CD4-positive, alpha-beta T cell (primary cell): Measurements from ENCODE around the gene RALGAPA1. TPM values are rescaled to one million over a fixed set of nuclear protein-coding genes. Genes with fewer than 3 reads are reported as not detected.

Source experiments
- ATAC-seq: fragments of 200-7000 bp; cut with Tn5 transposase; one replicate; pipeline ENCODE4 v1.10.0; 2022; ENCODE audit warnings: mild to moderate bottlenecking; ENCODE audit not compliant: poor library complexity
- CTCF ChIA-PET: fragments of 350-600 bp; sonication (Branson Sonifier 250); formaldehyde crosslinking; loops from one replicate; lab custom pipeline; 2021; ENCODE audit warnings: antibody characterized with exemption, inconsistent platforms; lab: Charles Lee
- POLR2A ChIA-PET: fragments of 350-600 bp; sonication (Branson Sonifier 250); formaldehyde crosslinking; loops from one replicate; lab custom pipeline; 2021; ENCODE audit warnings: antibody characterized with exemption, inconsistent platforms; lab: Charles Lee
- DNase-seq, 14 experiments: peaks; one replicate each; pipeline ENCODE4 v3.0.0-alpha.2; 2013 to 2020; ENCODE audit warnings: mixed read lengths in 2 of 14
- H3K27ac ChIP-seq, 2 donors: one replicate each; pipeline versions ENCODE4 v1.5.1 to v1.7.0; 2013; ENCODE audit warnings: low read length in 2 of 2, low read depth in 1 of 2, mild to moderate bottlenecking in 1 of 2
- H3K27me3 ChIP-seq, 2 experiments: 1 replicate in 1 of 2; 2 replicates in 1 of 2; pipeline versions ENCODE4 v1.6.1 to v1.7.0; 2013; ENCODE audit warnings: low read length in 2 of 2, control low read depth in 1 of 2, mild to moderate bottlenecking in 1 of 2, moderate library complexity in 1 of 2; ENCODE audit not compliant: insufficient read depth in 2 of 2, control insufficient read depth in 1 of 2
- H3K36me3 ChIP-seq: one replicate; pipeline ENCODE4 v1.6.1; 2013; ENCODE audit warnings: low read length, control low read depth; ENCODE audit not compliant: insufficient read depth
- H3K4me1 ChIP-seq: one replicate; pipeline ENCODE4 v1.6.1; 2013; ENCODE audit warnings: low read length, control low read depth; ENCODE audit not compliant: insufficient read depth
- H3K4me3 ChIP-seq: one replicate; pipeline ENCODE4 v1.5.1; 2013; ENCODE audit warnings: mild to moderate bottlenecking, low read length, moderate library complexity
- H3K9me3 ChIP-seq, 2 experiments: 1 replicate in 1 of 2; 2 replicates in 1 of 2; pipeline versions ENCODE4 v1.6.1 to v1.7.0; 2013; ENCODE audit warnings: low read length in 2 of 2, mild to moderate bottlenecking in 2 of 2, control low read depth in 1 of 2, moderate library complexity in 1 of 2; ENCODE audit not compliant: control insufficient read depth in 1 of 2, insufficient read depth in 1 of 2
- H3K27ac Mint-ChIP-seq: one replicate; pipeline ENCODE4 v1.8.0; 2020; ENCODE audit warnings: mixed read lengths
- H3K27me3 Mint-ChIP-seq: one replicate; pipeline ENCODE4 v1.8.0; 2021; ENCODE audit warnings: mixed read lengths
- H3K36me3 Mint-ChIP-seq: one replicate; pipeline ENCODE4 v1.8.0; 2021; ENCODE audit warnings: low read depth, mixed read lengths
- H3K4me1 Mint-ChIP-seq: one replicate; pipeline ENCODE4 v1.8.0; 2021; ENCODE audit warnings: low read depth, mixed read lengths
- H3K4me3 Mint-ChIP-seq: one replicate; pipeline ENCODE4 v1.8.0; 2020; ENCODE audit warnings: mild to moderate bottlenecking, mixed read lengths
- H3K9me3 Mint-ChIP-seq: one replicate; pipeline ENCODE4 v1.8.0; 2020; ENCODE audit warnings: mixed read lengths
- CTCF ChIP-seq: fragments of 200-600 bp; IDR thresholded peaks from one replicate; pipeline ENCODE4 v1.8.0; 2022; ENCODE audit warnings: antibody characterized with exemption, mild to moderate bottlenecking
- intact Hi-C, 2 experiments: fragments of 100-400 bp; cut with DNase I in 1 of 2; cut with micrococcal nuclease in 1 of 2; formaldehyde crosslinking; loops; one replicate each; pipeline versions ENCODE4 v1.15.1 to v1.9.0; 2023 to 2025; cut with DNase I, micrococcal nuclease
- total RNA-seq, 174 experiments: library from RNA in 2 of 174; stranded (reverse) in 2 of 174; gene quantifications; one replicate each; pipeline ENCODE4 v1.2.3 and lab custom pipeline; 2021 to 2026

The RALGAPA1 gene
- total RNA-seq, 2 experiments from 2014 or later: 72.0 to 75.5 TPM

GRCh38 chr14:35495278-35495677 lies 313.8 kb downstream of the RALGAPA1 start:
- Mint-ChIP-seq H3K4me3 (no peak overlapping the region), H3K4me1 (no peaks in the 10 kb centered on the region), H3K27me3 (peaks cover 69% of the 10 kb centered on the region), H3K36me3 (no peaks in the 10 kb centered on the region), H3K9me3 (peaks cover 7% of the 10 kb centered on the region), H3K27ac (no peak overlapping the region)
- no peak for TF ChIP-seq CTCF
- Histone ChIP-seq H3K27ac (no peak overlapping the region), H3K4me3 (no peak overlapping the region), H3K27me3 (peaks cover 0 to 11% of the 10 kb centered on the region in 2 experiments), H3K36me3 (no peaks in the 10 kb centered on the region), H3K9me3 (peaks cover 5 to 12% of the 10 kb centered on the region in 2 experiments), H3K4me1 (no peaks in the 10 kb centered on the region)
- ChIA-PET CTCF (no interaction called here), POLR2A (no interaction called here)
- ATAC-seq (no peak), DNase-seq (no peak)
- intact Hi-C loops: no loop called here

GRCh38 chr14:35492569-35493014 lies 316.5 kb downstream of the RALGAPA1 start:
- H3K36me3 Mint-ChIP-seq: no peaks in the 10 kb centered on the region
- no peak for TF ChIP-seq CTCF
- ChIA-PET CTCF (no interaction called here), POLR2A (no interaction called here)
- DNase-seq (no peak), ATAC-seq (no peak)
- no peak overlapping the region for H3K4me3 ChIP-seq
- H3K9me3 Mint-ChIP-seq: peaks cover 10% of the 10 kb centered on the region
- peaks cover 0 to 8% of the 10 kb centered on the region in 2 experiments for H3K27me3 ChIP-seq
- peaks cover 50% of the 10 kb centered on the region for H3K27me3 Mint-ChIP-seq
- H3K27ac Mint-ChIP-seq: no peak overlapping the region
- no peak overlapping the region for H3K27ac ChIP-seq
- intact Hi-C loops: no loop called here
- no peaks in the 10 kb centered on the region for H3K4me1 ChIP-seq
- no peaks in the 10 kb centered on the region for H3K4me1 Mint-ChIP-seq
- no peak overlapping the region for H3K4me3 Mint-ChIP-seq
- peaks cover 5 to 12% of the 10 kb centered on the region in 2 experiments for H3K9me3 ChIP-seq
- no peaks in the 10 kb centered on the region for H3K36me3 ChIP-seq

Other genes starting within 250 kb of the RALGAPA1 start
- gene BRMS1L, start 17.0 kb upstream of the RALGAPA1 start, total RNA-seq: 1 to 10 TPM; 6.1 to 9.2 TPM